Mesothelial cell of epicardium (in vitro differentiated cells): Measurements from ENCODE around the gene STX8. TPM values are rescaled to one million over a fixed set of nuclear protein-coding genes. Genes with fewer than 3 reads are reported as not detected.
A peak's percentile ranks its signal among the peaks of the same experiment; 100 is the strongest.

ENCODE experiments used
- DNase-seq, 2 experiments: peaks; one replicate each; pipeline ENCODE4 v3.0.0; 2021; ENCODE audit warnings: low spot score in 2 of 2; ENCODE audit not compliant: unreplicated experiment in 2 of 2
- H3K27ac Mint-ChIP-seq: 2 replicates; pipeline ENCODE4 v1.8.0; 2021; ENCODE audit warnings: mixed read lengths
- H3K27me3 Mint-ChIP-seq: 2 replicates; pipeline ENCODE4 v1.8.0; 2021; ENCODE audit warnings: low read depth, mixed read lengths
- H3K36me3 Mint-ChIP-seq: 2 replicates; pipeline ENCODE4 v1.8.0; 2021; ENCODE audit warnings: mixed read lengths
- H3K4me1 Mint-ChIP-seq: 2 replicates; pipeline ENCODE4 v1.8.0; 2021; ENCODE audit warnings: mixed read lengths
- H3K4me3 Mint-ChIP-seq: 2 replicates; pipeline ENCODE4 v1.8.0; 2021; ENCODE audit warnings: mild to moderate bottlenecking, moderate library complexity, mixed read lengths
- H3K9me3 Mint-ChIP-seq: 2 replicates; pipeline ENCODE4 v1.8.0; 2021; ENCODE audit warnings: mixed read lengths
- CTCF ChIP-seq: fragments of 200-600 bp; sonication (generic); IDR thresholded peaks from one replicate; pipeline ENCODE4 v1.5.0; 2021; ENCODE audit warnings: antibody characterized with exemption; ENCODE audit not compliant: unreplicated experiment
- total RNA-seq: library from RNA; stranded (reverse); gene quantifications from 3 replicates; pipeline ENCODE4 v1.2.1, GENCODE V29; 2021

The STX8 gene
- total RNA-seq, 1 donor from 2014 or later = 53.3 TPM

DNA sequence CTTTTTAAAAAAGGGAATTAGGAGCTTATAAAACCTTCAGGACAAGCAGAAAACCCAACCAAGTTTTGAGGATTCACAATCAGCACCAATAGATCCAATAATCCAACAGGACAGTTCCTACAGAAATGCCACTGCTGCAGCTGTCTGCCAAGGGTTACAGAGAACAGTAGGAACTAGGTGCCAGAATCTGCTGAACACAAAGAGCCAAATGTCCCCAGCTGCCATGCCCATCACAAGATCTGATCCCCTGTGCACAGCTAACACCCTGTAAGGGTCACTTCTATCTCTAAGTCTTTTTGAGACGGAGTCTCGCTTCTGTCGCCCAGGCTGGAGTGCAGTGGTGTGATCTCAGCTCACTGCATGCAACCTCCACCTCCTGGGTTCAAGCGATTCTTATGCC lies 262.3 kb downstream of the STX8 start:
- Mint-ChIP-seq H3K36me3 (peaks cover 7% of the 10 kb centered on the region), H3K27ac (no peak overlapping the region), H3K4me1 (peaks cover 19% of the 10 kb centered on the region), H3K27me3 (no peaks in the 10 kb centered on the region), H3K9me3 (peaks cover 23% of the 10 kb centered on the region), H3K4me3 (no peak overlapping the region)
- DNase-seq = no peak
- no peak for TF ChIP-seq CTCF

DNA sequence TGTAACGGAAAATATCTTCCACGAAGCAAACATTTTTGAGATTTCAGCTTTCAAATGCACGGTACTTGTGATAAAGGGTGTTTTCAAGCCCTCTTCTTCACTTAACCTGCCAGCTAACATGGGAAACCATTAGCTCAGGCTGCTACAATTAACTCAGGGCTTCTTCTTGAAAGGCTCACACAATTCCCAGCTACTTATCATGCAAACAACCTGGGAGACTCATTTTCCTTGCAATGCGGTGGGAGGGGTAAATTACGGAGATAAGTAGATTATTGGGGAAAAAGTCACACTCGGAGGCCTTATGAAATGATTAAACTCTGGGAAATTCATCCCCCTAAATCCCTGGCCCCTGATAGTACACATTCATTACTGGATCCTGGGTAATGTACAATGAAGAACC lies 266.4 kb downstream of the STX8 start:
- Mint-ChIP-seq H3K27me3 (no peaks in the 10 kb centered on the region), H3K4me3 (peak overlapping the region; percentile 2), H3K9me3 (no peaks in the 10 kb centered on the region), H3K36me3 (no peaks in the 10 kb centered on the region), H3K27ac (peak overlapping the region; percentile 28), H3K4me1 (peaks cover 31% of the 10 kb centered on the region)
- DNase-seq = no peak
- no peak for TF ChIP-seq CTCF

- Mint-ChIP-seq H3K36me3 (no peaks in the 10 kb centered on the region), H3K4me1 (peaks cover 31% of the 10 kb centered on the region), H3K27ac (peak overlapping the region; percentile 91), H3K9me3 (no peaks in the 10 kb centered on the region), H3K27me3 (no peaks in the 10 kb centered on the region), H3K4me3 (no peak overlapping the region)
- TF ChIP-seq CTCF = no peak
- no peak for DNase-seq
Measured at GRCh38 chr17:9308069-9308468, 267.6 kb downstream of the STX8 start.

DNA sequence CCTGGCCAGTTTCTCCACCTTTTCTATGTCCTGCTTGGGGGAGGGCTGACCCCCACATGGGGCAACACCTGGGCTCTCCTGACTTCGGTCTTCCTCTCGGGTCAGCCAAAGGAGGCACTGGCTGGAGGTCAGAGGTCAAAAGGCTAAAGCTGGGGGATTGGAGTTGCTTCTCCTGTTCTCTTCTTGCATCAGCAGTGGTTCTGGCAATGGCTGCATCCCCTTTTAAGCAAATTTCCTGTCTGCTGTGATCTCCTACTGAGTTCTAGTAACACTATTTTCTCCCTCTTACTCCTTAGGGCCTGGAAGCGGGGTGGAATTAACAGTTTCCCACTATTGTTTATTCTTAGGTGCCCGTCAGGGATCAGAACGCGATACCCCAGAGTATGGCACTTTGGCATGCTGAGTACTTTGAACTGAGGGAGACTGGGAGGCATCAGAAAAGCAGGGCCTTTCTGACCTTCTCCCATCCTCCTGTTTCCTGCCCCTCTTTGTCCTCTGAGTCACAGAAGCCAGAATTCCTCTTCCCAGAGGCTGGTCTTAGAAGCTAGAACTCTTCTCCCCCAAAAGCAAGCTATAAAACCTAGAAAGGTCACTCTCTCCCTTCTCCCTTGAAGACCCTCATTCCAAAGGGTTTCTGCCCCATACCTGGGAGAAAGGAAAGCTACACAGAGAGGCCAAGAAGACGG lies 268.2 kb downstream of the STX8 start:
- H3K4me1 Mint-ChIP-seq = peaks cover 31% of the 10 kb centered on the region
- DNase-seq = no peak
- no peaks in the 10 kb centered on the region for H3K27me3 Mint-ChIP-seq
- TF ChIP-seq CTCF = no peak
- no peak overlapping the region for H3K4me3 Mint-ChIP-seq
- no peaks in the 10 kb centered on the region for H3K36me3 Mint-ChIP-seq
- peak overlapping the region; percentile 91 for H3K27ac Mint-ChIP-seq
- no peaks in the 10 kb centered on the region for H3K9me3 Mint-ChIP-seq

GRCh38 chr17:9306086-9306485 lies 269.5 kb downstream of the STX8 start:
- H3K36me3 Mint-ChIP-seq = no peaks in the 10 kb centered on the region
- no peak for TF ChIP-seq CTCF
- no peak for DNase-seq
- no peak overlapping the region for H3K27ac Mint-ChIP-seq
- no peaks in the 10 kb centered on the region for H3K27me3 Mint-ChIP-seq
- H3K9me3 Mint-ChIP-seq = no peaks in the 10 kb centered on the region
- no peak overlapping the region for H3K4me3 Mint-ChIP-seq
- peaks cover 31% of the 10 kb centered on the region for H3K4me1 Mint-ChIP-seq
